ENCODE data around the gene LHFPL6.

GRCh38 chr13:39501702-39502324, 101.2 kb downstream of the LHFPL6 start:
- TF ChIP-seq, protein P1, sequence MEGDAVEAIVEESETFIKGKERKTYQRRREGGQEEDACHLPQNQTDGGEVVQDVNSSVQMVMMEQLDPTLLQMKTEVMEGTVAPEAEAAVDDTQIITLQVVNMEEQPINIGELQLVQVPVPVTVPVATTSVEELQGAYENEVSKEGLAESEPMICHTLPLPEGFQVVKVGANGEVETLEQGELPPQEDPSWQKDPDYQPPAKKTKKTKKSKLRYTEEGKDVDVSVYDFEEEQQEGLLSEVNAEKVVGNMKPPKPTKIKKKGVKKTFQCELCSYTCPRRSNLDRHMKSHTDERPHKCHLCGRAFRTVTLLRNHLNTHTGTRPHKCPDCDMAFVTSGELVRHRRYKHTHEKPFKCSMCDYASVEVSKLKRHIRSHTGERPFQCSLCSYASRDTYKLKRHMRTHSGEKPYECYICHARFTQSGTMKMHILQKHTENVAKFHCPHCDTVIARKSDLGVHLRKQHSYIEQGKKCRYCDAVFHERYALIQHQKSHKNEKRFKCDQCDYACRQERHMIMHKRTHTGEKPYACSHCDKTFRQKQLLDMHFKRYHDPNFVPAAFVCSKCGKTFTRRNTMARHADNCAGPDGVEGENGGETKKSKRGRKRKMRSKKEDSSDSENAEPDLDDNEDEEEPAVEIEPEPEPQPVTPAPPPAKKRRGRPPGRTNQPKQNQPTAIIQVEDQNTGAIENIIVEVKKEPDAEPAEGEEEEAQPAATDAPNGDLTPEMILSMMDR (IDR thresholded peaks at IDR 0.05), result no peak
- no peak for TF ChIP-seq POLR2A (IDR thresholded peaks at IDR 0.05)

All from esophagus squamous epithelium (tissue), 4 donors.